GM23338 (cell line): ENCODE results near the gene DPP10.

ENCODE experiments used
- CREB1 ChIP-seq: fragments of 250-450 bp; sonication (Bioruptor Pico); IDR thresholded peaks from 2 replicates; pipeline ENCODE4 v1.5.0; 2020; ENCODE audit warnings: low read depth, mild to moderate bottlenecking, moderate library complexity
- CTCF ChIP-seq, 2 experiments: fragments of 200-600 bp in 1 of 2; sonication (generic) in 1 of 2; conservative IDR thresholded peaks; 2 replicates each; pipeline versions ENCODE4 v1.5.1 to v1.6.1; 2016 to 2017; ENCODE audit warnings: antibody characterized with exemption in 2 of 2, low read depth in 2 of 2, mild to moderate bottlenecking in 2 of 2, moderate library complexity in 1 of 2
- ETS1 ChIP-seq: IDR thresholded peaks from 2 replicates; pipeline ENCODE4 v1.6.1; 2016; ENCODE audit warnings: antibody characterized with exemption
- EZH2 ChIP-seq: fragments of 200-600 bp; sonication (generic); IDR thresholded peaks from one replicate; pipeline ENCODE4 v1.8.0; 2017; ENCODE audit warnings: antibody characterized with exemption, mild to moderate bottlenecking, low read depth; ENCODE audit not compliant: unreplicated experiment
- EZH2phosphoT487 ChIP-seq: fragments of 200-600 bp; sonication (generic); IDR thresholded peaks from one replicate; pipeline ENCODE4 v1.8.1; 2018; ENCODE audit warnings: antibody characterized with exemption; ENCODE audit not compliant: unreplicated experiment
- JUNB ChIP-seq: IDR thresholded peaks from one replicate; pipeline ENCODE4 v1.6.1; 2016; ENCODE audit warnings: antibody characterized with exemption; ENCODE audit not compliant: unreplicated experiment
- NANOG ChIP-seq: IDR thresholded peaks from 2 replicates; pipeline ENCODE4 v1.6.1; 2016; ENCODE audit warnings: antibody characterized with exemption, borderline replicate concordance
- POLR2AphosphoS5 ChIP-seq: IDR thresholded peaks from 2 replicates; pipeline ENCODE4 v1.6.1; 2016; ENCODE audit warnings: antibody characterized with exemption, low read depth
- REST ChIP-seq: IDR thresholded peaks from one replicate; pipeline ENCODE4 v1.6.1; 2018; ENCODE audit warnings: antibody characterized with exemption; ENCODE audit not compliant: unreplicated experiment
- ZNF114 ChIP-seq: fragments of 250-450 bp; sonication (Bioruptor Pico); IDR thresholded peaks from 2 replicates; pipeline ENCODE4 v1.5.0; 2020; ENCODE audit warnings: mild to moderate bottlenecking, moderate library complexity
- ZNF331 ChIP-seq: fragments of 250-450 bp; sonication (Bioruptor Pico); IDR thresholded peaks from 2 replicates; pipeline ENCODE4 v1.5.0; 2020; ENCODE audit warnings: low read depth, mild to moderate bottlenecking, moderate library complexity
- ZNF462 ChIP-seq: fragments of 250-450 bp; sonication (Bioruptor Pico); IDR thresholded peaks from 2 replicates; pipeline ENCODE4 v1.5.0; 2020; ENCODE audit warnings: mild to moderate bottlenecking, moderate library complexity

GRCh38 chr2:114472726-114473125 lies 30.3 kb downstream of the DPP10 start:
- TF ChIP-seq POLR2AphosphoS5 (no peak), CTCF (conservative IDR thresholded peaks at IDR 0.05; ENCODE audit: low read depth in 2 of 2) (no peak), ZNF331 (CRISPR knock-in tag) (no peak), EZH2 (no peak), CREB1 (CRISPR knock-in tag) (no peak), JUNB (no peak), REST (no peak), EZH2phosphoT487 (no peak), ETS1 (no peak), ZNF114 (CRISPR knock-in tag) (no peak), ZNF462 (CRISPR knock-in tag) (no peak), NANOG (no peak)
